ELF-1 (cell line): ENCODE measurements around the gene FLNB.
"Not testable (repeated sequence)": the region's sequence is repeated elsewhere in the genome, so short reads cannot be mapped to it uniquely, and the experiment has no call there.

Experiments used
- DNase-seq: peaks from one replicate; pipeline ENCODE4 v3.0.0-alpha.2; 2016; ENCODE audit warnings: low read depth, low spot score

The FLNB gene

GRCh38 chr3:58032186-58032585, 24.0 kb downstream of the FLNB start:
- DNase-seq: peak; percentile 58

- DNase-seq: peak; percentile 71
Observed at GRCh38 chr3:58034738-58035523, 26.7 kb downstream of the FLNB start.

- DNase-seq: no peak
Observed at GRCh38 chr3:58035524-58036255, 27.5 kb downstream of the FLNB start.

DNA sequence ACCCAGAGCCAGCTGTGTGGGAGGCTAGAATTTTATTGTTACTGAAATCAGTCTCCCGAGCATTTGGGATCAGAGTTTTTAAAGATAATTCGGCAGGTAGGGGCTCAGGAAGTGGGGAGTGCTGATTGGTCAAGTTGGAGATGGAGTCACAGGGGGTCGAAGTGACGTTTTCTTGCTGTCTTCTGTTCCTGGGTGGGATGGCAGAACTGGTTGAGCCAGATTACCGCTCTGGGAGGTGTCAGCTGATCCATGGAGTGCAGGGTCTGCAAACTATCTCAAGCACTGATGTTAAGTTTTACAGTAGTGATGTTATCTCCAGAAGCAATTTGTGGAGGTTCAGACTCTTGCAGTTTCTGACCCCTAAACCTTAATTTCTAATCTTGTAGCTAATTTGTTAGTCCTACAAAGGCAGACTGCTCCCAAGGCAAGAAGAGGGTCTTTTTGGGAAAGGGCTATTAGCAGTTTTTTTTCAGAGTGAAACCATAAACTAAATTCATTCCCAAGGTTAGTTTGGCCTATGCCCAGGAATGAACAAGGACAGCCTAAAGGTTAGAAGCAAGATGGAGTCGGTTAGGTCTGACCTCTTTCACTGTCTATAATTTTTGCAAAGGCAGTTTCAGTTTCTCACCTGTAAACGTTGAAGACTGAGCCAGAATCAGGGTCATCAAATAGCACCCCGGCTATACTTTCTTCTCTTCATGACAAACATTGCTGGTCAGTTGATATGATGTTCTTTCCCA, 28.2 kb downstream of the FLNB start:
- peak; percentile 86 for DNase-seq

- no peak for DNase-seq
Observed at GRCh38 chr3:58037141-58037910, 29.1 kb downstream of the FLNB start.

GRCh38 chr3:58038675-58039292, 30.6 kb downstream of the FLNB start:
- DNase-seq: no peak

- no peak for DNase-seq
Observed at GRCh38 chr3:58039601-58040000, 31.4 kb downstream of the FLNB start.

DNA sequence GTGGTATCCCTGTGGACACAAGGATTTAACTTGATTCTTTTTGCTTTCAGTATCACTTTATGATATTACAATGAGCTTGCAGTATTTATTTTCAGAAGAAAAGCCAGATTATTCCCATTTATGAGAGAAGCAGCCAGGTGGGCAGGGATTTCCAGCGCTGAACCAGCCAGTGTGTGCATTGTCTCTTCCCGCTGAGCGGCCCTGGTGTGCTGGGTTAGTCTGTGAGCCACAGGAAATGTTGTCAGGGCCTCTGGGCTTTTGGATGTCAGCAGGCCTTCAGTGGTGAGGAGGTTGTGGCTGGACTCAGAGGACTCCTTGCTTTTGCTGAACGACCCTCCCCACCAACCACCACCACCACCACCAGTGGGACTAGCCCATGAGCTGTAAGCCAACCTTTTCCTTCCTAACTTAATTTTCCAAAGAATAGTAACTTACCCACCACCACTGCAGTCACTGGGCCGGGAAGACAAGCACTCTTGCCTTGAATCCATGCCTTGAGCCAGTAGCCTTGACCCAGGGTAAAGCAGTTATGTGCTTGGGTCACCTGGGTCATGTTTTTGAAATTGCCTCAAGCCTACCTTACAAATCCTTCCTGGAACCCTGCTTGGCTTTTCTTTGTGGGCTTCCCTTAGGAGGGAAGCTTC, 33.1 kb downstream of the FLNB start:
- peak; percentile 72 for DNase-seq

DNA sequence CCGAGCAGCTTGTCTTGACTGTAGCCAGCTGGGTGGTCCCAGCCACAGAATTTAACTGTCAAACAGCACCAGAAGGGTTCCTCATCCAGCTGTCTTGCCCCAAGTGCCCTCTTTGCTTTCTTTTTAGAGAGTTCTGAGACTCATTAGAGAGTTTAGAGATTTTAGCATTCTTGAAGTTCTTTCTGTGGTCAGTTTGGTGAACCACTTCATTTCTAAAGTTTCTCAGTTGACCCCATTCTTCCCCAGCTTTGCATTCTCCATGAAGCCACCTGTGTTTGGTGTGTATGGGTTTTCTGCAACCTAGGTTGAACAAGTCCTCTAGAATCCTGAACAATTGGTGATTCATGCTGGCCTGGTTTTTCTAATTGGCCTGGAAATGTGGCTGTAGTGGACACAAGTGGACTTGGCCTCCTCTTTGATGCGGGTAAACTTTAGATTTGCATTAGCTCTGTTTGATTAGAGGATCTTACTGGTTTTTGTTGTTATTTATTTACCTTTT, 33.7 kb downstream of the FLNB start:
- DNase-seq: no peak

DNA sequence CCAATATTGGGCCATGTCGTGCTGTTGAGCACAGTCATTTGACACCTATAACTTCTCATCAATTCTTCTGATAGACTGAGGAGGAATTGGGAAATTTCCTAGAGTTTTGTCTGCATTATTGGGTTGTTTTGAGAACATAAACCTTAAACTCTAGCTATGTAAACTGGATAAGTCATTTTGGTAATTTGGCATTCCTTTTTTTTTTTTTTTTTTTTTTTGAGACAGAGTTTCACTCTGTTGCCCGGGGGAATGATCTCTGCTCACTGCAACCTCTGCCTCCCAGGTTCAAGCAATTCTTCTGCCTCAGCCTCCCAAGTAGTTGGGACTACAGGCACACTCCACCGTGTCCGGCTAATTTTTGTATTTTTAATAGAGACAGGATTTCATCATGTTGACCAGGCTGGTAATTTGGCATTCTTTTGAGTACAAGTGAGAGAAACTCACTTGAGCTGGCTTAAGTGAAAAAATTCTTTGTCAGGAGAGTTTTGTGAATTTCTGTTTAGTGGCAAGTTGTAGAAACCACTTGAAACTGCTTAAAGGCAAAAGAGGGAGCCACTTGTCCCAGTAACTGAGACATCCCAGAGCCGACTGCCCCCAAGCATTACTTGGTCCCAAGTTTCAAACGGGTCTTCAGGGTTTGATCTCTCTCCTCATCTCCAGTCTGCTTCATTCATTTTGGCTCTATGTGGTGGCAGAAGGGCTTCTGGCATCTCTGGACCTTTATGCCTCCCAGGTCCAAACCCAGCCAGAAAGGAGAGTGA, 34.9 kb downstream of the FLNB start:
- no peak for DNase-seq

DNA sequence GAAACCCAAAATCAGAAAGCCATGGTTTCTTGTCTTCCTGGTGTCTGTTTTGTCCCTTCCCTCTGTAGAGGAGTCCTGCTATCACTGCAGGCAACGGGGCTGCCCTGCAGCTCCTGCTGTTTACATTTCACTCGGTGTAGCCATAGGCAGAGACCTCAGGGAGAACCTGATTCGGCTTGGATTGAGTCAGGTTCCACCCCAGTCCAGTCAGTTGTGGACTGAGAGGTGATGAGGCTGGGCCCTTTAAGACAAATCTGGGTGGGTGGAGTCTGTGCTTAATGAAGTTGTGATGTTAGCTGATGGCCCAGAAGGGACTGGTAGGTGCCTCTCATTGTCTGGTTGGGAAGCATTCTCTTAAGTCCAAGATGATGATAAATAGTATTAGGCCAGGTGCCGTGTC, 35.7 kb downstream of the FLNB start:
- DNase-seq: peak; percentile 62

- no peak for DNase-seq
Observed at GRCh38 chr3:58044691-58045483, 36.7 kb downstream of the FLNB start.

GRCh38 chr3:58047826-58048225, 39.6 kb downstream of the FLNB start:
- no peak for DNase-seq

DNA sequence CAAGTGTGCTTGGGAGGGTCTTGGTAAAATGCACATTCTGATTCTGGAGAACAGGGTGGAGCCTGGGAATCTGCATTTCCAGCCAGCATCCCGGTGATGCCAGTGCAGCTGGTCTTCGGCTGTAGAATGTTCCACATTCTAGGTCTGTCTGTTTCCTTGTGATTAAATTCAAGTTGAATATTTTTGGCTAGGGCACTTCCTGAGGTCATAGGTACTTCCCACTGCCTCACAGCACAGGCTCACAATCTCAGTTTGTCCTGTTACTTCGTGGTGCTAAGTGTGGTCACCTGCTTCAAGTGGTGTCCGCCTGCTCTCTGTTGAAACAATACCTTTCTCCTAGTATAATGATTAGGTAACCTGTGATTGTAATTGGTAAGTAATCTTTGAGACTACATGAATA, 40.1 kb downstream of the FLNB start:
- DNase-seq: no peak

DNA sequence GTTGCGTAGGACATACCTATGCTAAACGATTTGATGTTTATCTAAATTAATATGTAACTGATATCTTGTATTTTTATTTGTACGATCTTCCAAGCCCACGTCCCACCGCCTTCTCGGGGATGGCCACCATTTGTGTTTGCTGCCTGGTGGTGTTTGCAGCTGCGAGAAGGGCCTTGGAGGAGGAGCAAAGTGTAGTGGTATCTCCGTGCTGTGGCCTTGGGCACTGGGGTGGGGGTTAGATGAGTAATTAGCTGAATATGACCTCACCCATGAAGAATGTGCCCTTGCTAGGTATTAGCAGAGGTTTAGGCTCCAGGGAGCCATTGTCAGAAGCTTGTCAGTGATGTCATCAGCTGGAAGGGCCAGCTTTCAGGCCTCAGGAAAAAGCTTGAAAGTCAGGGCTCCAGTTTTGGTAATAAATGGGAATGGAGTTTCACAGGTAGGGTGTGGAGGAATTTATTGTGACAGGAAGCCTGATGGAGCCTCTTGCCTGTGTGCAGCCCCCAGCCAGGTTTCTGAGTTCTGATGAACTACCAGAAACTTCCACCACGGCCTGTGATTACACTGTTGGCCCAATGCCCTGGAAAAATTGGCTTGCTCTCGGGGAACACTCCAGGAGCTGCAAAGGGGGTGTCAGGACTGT, 41.0 kb downstream of the FLNB start:
- peak; percentile 98 for DNase-seq

- DNase-seq: peak; percentile 63
Observed at GRCh38 chr3:58051196-58051595, 43.0 kb downstream of the FLNB start.

DNA sequence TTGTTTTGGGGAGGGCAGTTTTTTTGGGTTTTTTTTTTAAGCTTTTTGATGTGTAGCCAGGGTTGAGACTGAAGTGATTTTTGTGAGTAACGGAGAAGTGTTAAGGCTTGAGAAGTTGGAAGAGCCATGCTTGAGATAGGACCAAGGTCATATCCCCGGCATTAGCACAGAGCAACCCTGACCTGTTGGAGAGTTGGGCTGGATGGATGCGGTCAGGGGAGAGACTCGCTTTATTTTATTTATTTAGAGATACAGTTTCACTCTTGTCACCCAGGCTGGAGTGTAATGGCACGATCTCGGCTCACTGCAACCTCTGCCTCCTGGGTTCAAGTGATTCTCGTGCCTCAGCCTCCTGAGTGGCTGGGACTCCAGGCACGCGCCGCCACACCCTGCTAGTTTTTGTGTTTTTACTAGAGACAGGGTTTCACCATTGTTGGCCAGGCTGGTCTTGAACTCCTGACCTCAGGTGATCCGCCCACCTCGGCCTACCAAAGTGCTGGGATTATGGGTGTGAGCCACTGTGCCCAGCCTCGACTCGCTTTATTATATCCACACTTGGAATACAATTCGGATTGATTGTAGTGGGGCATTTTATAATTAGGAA, 43.5 kb downstream of the FLNB start:
- DNase-seq: not testable (repeated sequence)
